HepG2 (cell line): Measurements from ENCODE around the gene MTARC1. TPM values are rescaled to one million over a fixed set of nuclear protein-coding genes. Genes with fewer than 3 reads are reported as not detected.

ENCODE experiments used
- ELF4 ChIP-seq: sonication (generic); formaldehyde crosslinking; IDR thresholded peaks from 2 replicates; pipeline ENCODE4 v1.5.0; 2020; ENCODE audit warnings: missing genetic modification reagents, mild to moderate bottlenecking, moderate library complexity, borderline replicate concordance
- FOXK2 ChIP-seq: fragments of 450-650 bp; IDR thresholded peaks from 2 replicates; pipeline ENCODE4 v1.6.1; 2016
- KLF15 ChIP-seq: sonication (generic); formaldehyde crosslinking; IDR thresholded peaks from 2 replicates; pipeline ENCODE4 v1.8.1; 2023; ENCODE audit warnings: borderline replicate concordance, mild to moderate bottlenecking, inconsistent platforms, missing genetic modification reagents, mixed read lengths
- NCOA1 ChIP-seq: sonication (generic); formaldehyde crosslinking; IDR thresholded peaks from 2 replicates; pipeline ENCODE4 v1.9.0; 2021; ENCODE audit warnings: missing genetic modification reagents
- NR1H2 ChIP-seq: sonication (generic); formaldehyde crosslinking; IDR thresholded peaks from 2 replicates; pipeline ENCODE4 v1.8.1; 2022; ENCODE audit warnings: low read depth, missing genetic modification reagents, borderline replicate concordance
- REL ChIP-seq: sonication (generic); formaldehyde crosslinking; conservative IDR thresholded peaks from 2 replicates; pipeline ENCODE4 v1.8.0; 2022; ENCODE audit warnings: mild to moderate bottlenecking, missing genetic modification reagents, moderate library complexity
- RELA ChIP-seq: sonication (generic); formaldehyde crosslinking; IDR thresholded peaks from 2 replicates; pipeline ENCODE4 v1.4.0; 2020; ENCODE audit warnings: missing genetic modification reagents
- RFX3 ChIP-seq: IDR thresholded peaks from 2 replicates; pipeline ENCODE4 v1.6.1; 2016; ENCODE audit warnings: missing biosample characterization, missing genetic modification reagents
- U2AF1 ChIP-seq: fragments of 200-400 bp; formaldehyde crosslinking; optimal IDR thresholded peaks from 2 replicates; pipeline ENCODE3; 2017; ENCODE audit warnings: mild to moderate bottlenecking, low read depth, low read length
- ZFP90 ChIP-seq: sonication (generic); formaldehyde crosslinking; IDR thresholded peaks from 2 replicates; pipeline ENCODE4 v1.8.0; 2022; ENCODE audit warnings: missing genetic modification reagents, mild to moderate bottlenecking, inconsistent platforms, borderline replicate concordance
- ZHX2 ChIP-seq, 2 experiments: sonication (generic) in 1 of 2; formaldehyde crosslinking in 1 of 2; IDR thresholded peaks; 2 replicates each; pipeline versions ENCODE4 v1.6.1 to v1.9.0; 2014 to 2022; ENCODE audit warnings: antibody characterized with exemption in 1 of 2, borderline replicate concordance in 1 of 2, inconsistent platforms in 1 of 2, low read depth in 1 of 2, missing genetic modification reagents in 1 of 2
- ZNF282 ChIP-seq: fragments of 450-650 bp; IDR thresholded peaks from 2 replicates; pipeline ENCODE4 v1.6.1; 2018; ENCODE audit not compliant: partially characterized antibody
- ZNF326 ChIP-seq: sonication (generic); formaldehyde crosslinking; IDR thresholded peaks from 2 replicates; pipeline ENCODE4 v1.4.0; 2020; ENCODE audit warnings: missing genetic modification reagents, borderline replicate concordance
- ZNF720 ChIP-seq: sonication (generic); formaldehyde crosslinking; IDR thresholded peaks from 2 replicates; pipeline ENCODE4 v1.4.0; 2020; ENCODE audit warnings: missing genetic modification reagents
- ZNF850 ChIP-seq: sonication (generic); formaldehyde crosslinking; conservative IDR thresholded peaks from 2 replicates; pipeline ENCODE4 v1.9.0; 2021; ENCODE audit warnings: mild to moderate bottlenecking, missing genetic modification reagents
- polyA plus RNA-seq, 8 experiments: library from polyadenylated mRNA; depleted of rRNA in 3 of 8; stranded (reverse) in 7 of 8; unstranded in 1 of 8; fragments of >200 nt; fragmentation: Illumina TruSeq in 4 of 8; extraction: Trizol in 4 of 8; gene quantifications; 2 replicates each; pipeline versions ENCODE4 v1.2.1 to v1.2.3, GENCODE V29; 2011 to 2016; ENCODE audit warnings: low read depth in 4 of 8, missing spikeins in 1 of 8, mixed read lengths in 1 of 8; ENCODE audit not compliant: insufficient read depth in 1 of 8
- total RNA-seq, 5 experiments: library from RNA; depleted of rRNA; stranded (reverse); fragments of >200 nt; fragmentation: Illumina TruSeq; extraction: Trizol; gene quantifications; 2 replicates each; pipeline ENCODE4 v1.2.3, GENCODE V29; 2016; ENCODE audit warnings: low read depth in 1 of 5
- TF ChIP-seq, protein P1 (sequence below), 2 experiments: sonication (generic) in 1 of 2; formaldehyde crosslinking in 1 of 2; IDR thresholded peaks; 2 replicates each; pipeline versions ENCODE4 v1.5.1 to v1.6.1; 2011 to 2020; ENCODE audit warnings: borderline replicate concordance in 1 of 2, low read depth in 1 of 2, low read length in 1 of 2, mild to moderate bottlenecking in 1 of 2, missing genetic modification reagents in 1 of 2, moderate library complexity in 1 of 2
- TF ChIP-seq, protein P2 (sequence below): IDR thresholded peaks from 2 replicates; pipeline ENCODE4 v1.6.1; 2012; ENCODE audit warnings: low read length, improper control_type of control experiment

MTARC1 gene
- total and polyA plus RNA-seq, 2 of the 13 experiments (the other 11 are each of a cell fraction or from before 2014, with no cell fraction given) = 19.4 to 106 TPM

- TF ChIP-seq ZHX2 (IDR thresholded peaks at IDR 0.05; ENCODE audit: low read depth) = no peak
- no peak for TF ChIP-seq ZHX2 (CRISPR knock-in tag; IDR thresholded peaks at IDR 0.05; ENCODE audit: borderline replicate concordance)
- no peak for TF ChIP-seq RFX3 (CRISPR knock-in tag)
- TF ChIP-seq KLF15 (CRISPR knock-in tag) = peak; percentile 52; the same call in 1 of the 2 replicates
- no peak for TF ChIP-seq ZNF850 (CRISPR knock-in tag)
- TF ChIP-seq, protein P1, sequence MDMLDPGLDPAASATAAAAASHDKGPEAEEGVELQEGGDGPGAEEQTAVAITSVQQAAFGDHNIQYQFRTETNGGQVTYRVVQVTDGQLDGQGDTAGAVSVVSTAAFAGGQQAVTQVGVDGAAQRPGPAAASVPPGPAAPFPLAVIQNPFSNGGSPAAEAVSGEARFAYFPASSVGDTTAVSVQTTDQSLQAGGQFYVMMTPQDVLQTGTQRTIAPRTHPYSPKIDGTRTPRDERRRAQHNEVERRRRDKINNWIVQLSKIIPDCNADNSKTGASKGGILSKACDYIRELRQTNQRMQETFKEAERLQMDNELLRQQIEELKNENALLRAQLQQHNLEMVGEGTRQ (IDR thresholded peaks at IDR 0.05; ENCODE audit: low read depth, low read length) = no peak
- TF ChIP-seq, protein P1 (CRISPR knock-in tag; IDR thresholded peaks at IDR 0.05; ENCODE audit: borderline replicate concordance) = no peak
- no peak for TF ChIP-seq ZNF282
- TF ChIP-seq ZFP90 = no peak
- 0 out of 2 replicates have a peak, but pooled peaks have one; percentile 64 for TF ChIP-seq REL (CRISPR knock-in tag)
- TF ChIP-seq NCOA1 (CRISPR knock-in tag) = no peak
- TF ChIP-seq, protein P2, sequence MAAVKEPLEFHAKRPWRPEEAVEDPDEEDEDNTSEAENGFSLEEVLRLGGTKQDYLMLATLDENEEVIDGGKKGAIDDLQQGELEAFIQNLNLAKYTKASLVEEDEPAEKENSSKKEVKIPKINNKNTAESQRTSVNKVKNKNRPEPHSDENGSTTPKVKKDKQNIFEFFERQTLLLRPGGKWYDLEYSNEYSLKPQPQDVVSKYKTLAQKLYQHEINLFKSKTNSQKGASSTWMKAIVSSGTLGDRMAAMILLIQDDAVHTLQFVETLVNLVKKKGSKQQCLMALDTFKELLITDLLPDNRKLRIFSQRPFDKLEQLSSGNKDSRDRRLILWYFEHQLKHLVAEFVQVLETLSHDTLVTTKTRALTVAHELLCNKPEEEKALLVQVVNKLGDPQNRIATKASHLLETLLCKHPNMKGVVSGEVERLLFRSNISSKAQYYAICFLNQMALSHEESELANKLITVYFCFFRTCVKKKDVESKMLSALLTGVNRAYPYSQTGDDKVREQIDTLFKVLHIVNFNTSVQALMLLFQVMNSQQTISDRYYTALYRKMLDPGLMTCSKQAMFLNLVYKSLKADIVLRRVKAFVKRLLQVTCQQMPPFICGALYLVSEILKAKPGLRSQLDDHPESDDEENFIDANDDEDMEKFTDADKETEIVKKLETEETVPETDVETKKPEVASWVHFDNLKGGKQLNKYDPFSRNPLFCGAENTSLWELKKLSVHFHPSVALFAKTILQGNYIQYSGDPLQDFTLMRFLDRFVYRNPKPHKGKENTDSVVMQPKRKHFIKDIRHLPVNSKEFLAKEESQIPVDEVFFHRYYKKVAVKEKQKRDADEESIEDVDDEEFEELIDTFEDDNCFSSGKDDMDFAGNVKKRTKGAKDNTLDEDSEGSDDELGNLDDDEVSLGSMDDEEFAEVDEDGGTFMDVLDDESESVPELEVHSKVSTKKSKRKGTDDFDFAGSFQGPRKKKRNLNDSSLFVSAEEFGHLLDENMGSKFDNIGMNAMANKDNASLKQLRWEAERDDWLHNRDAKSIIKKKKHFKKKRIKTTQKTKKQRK = no peak
- no peak for TF ChIP-seq NR1H2 (CRISPR knock-in tag)
- TF ChIP-seq ZNF326 (CRISPR knock-in tag) = no peak
- TF ChIP-seq U2AF1 = no peak
- no peak for TF ChIP-seq ZNF720 (CRISPR knock-in tag)
- TF ChIP-seq RELA (CRISPR knock-in tag) = no peak
- no peak for TF ChIP-seq ELF4
- no peak for TF ChIP-seq FOXK2
These were observed at the start of gene MTARC1 (continued) for GRCh38 chr1:220786337-220787068.
